Motor neuron (in vitro differentiated cells): ENCODE measurements around the gene ELAPOR2. TPM values are rescaled to one million over a fixed set of nuclear protein-coding genes. Genes with fewer than 3 reads are reported as not detected.
"Not testable (repeated sequence)": the region's sequence is repeated elsewhere in the genome, so short reads cannot be mapped to it uniquely, and the experiment has no call there.

Experiments
- ATAC-seq, 8 experiments: fragments of 200-7000 bp; cut with Tn5 transposase; replicated peaks in 6 of 8; 2 replicates each; pipeline ENCODE4 v1.8.0; 2021; ENCODE audit warnings: mild to moderate bottlenecking in 8 of 8, moderate library complexity in 8 of 8
- H3K27ac ChIP-seq, 2 donors: fragments of 250-450 bp; sonication (Bioruptor Pico); 2 replicates each; pipeline ENCODE4 v1.9.0; 2021; ENCODE audit warnings: antibody characterized with exemption in 2 of 2, mild to moderate bottlenecking in 2 of 2, moderate library complexity in 1 of 2
- H3K4me1 ChIP-seq, 2 donors: fragments of 250-450 bp; sonication (Bioruptor Pico); replicated peaks in 1 of 2; 2 replicates each; pipeline ENCODE4 v1.6.1; 2021; ENCODE audit warnings: antibody characterized with exemption in 2 of 2, mild to moderate bottlenecking in 2 of 2, moderate library complexity in 1 of 2
- H3K4me3 ChIP-seq, 5 donors: fragments of 250-450 bp; sonication (Bioruptor Pico); 2 replicates each; pipeline ENCODE4 v1.9.0; 2021; ENCODE audit warnings: antibody characterized with exemption in 5 of 5, mild to moderate bottlenecking in 5 of 5, moderate library complexity in 4 of 5
- WGBS, 10 experiments: fragments of 450-650 bp; shearing (Covaris generic); methylation state at CpG; one replicate each; pipeline ENCODE4 v1.0.0; 2022; 5-methylcytosine and 5-hydroxymethylcytosine counted together
- in situ Hi-C, 9 experiments: fragments of 400-800 bp; cut with MboI; loops; one replicate each; pipeline ENCODE4 v1.15.0; 2021; ENCODE audit warnings: low sequenced_read_pairs in 9 of 9, low pct_unique_long_range_greater_than_20kb in 2 of 9; ENCODE audit not compliant: unreplicated experiment in 9 of 9
- total RNA-seq, 8 experiments: library from RNA; unstranded; fragments of 300-600 nt; gene quantifications; 2 replicates each; pipeline versions ENCODE4 v1.2.3 to v1.2.4, GENCODE V29; 2022

The ELAPOR2 gene
- 10 to 100 TPM in 5 of 8 experiments, 1 to 10 TPM in 2, under 1 TPM in 1; 0.46 to 50.1 (median 39.9) TPM for total RNA-seq

- peak; percentile 96 to 98 (median 97) for ATAC-seq
- peaks cover 14 to 16% of the 10 kb centered on the region in 2 donors for H3K4me1 ChIP-seq
- peak within 1 kb of the TSS; percentile 59 to 92 (median 72) for H3K4me3 ChIP-seq
- peak within 1 kb of the TSS; percentile 76 to 77 for H3K27ac ChIP-seq
- WGBS, 10 experiments: 0% methylated on average over 1 of the region's 70 CpGs; no CpG with 5 or more reads in 8 of the 10 experiments
- in situ Hi-C loops: loop anchor here in 1 of 9 experiments (25.0 kb wide), 1 partner anchor 122 kb away; no protein-coding TSS in a partner anchor
These were observed at the start of gene ELAPOR2 for GRCh38 chr7:87059525-87060287. TSS of gene ELAPOR2 (minus strand) at chr7:87059654. CDS start at chr7:87059513, 141 bp downstream.

- in situ Hi-C loops: loop anchor here in 1 of 9 experiments (25.0 kb wide), 1 partner anchor 121 kb away; no protein-coding TSS in a partner anchor
- Histone ChIP-seq H3K4me1 (no peaks in the 10 kb centered on the region), H3K4me3 (no peak overlapping the region), H3K27ac (no peak overlapping the region)
- WGBS, 10 experiments: 24 to 100% (median 84%) methylated on average over 1 to 6 of the region's 6 CpGs; no CpG with 5 or more reads in 1 of the 10 experiments
- ATAC-seq: no peak
These were observed 48.7 kb upstream of the ELAPOR2 start for GRCh38 chr7:87107949-87108776.

- WGBS, 10 experiments: 15 to 90% (median 80%) methylated on average over 3 to 4 of the region's 4 CpGs
- H3K4me1 ChIP-seq: no peaks in the 10 kb centered on the region
- no peak for ATAC-seq
- H3K27ac ChIP-seq: no peak overlapping the region
- no peak overlapping the region for H3K4me3 ChIP-seq
- in situ Hi-C loops: loop anchor here in 1 of 9 experiments (25.0 kb wide), 1 partner anchor 120 kb away; no protein-coding TSS in a partner anchor
These were observed 47.6 kb upstream of the ELAPOR2 start for GRCh38 chr7:87106974-87107612.

- no peaks in the 10 kb centered on the region for H3K4me1 ChIP-seq
- H3K27ac ChIP-seq: no peak overlapping the region
- in situ Hi-C loops: loop anchor here in 1 of 9 experiments (25.0 kb wide), 1 partner anchor 118 kb away; no protein-coding TSS in a partner anchor
- WGBS, 10 experiments: 0 to 89% (median 73%) methylated on average over 1 of the region's 1 CpG; no CpG with 5 or more reads in 4 of the 10 experiments
- ATAC-seq: no peak
- H3K4me3 ChIP-seq: no peak overlapping the region
These were observed 45.9 kb upstream of the ELAPOR2 start for GRCh38 chr7:87105401-87105800.

GRCh38 chr7:87100326-87100725, 40.9 kb upstream of the ELAPOR2 start:
- Histone ChIP-seq H3K27ac (no peak overlapping the region), H3K4me1 (no peaks in the 10 kb centered on the region), H3K4me3 (no peak overlapping the region)
- peak in 1 of 8 experiments; percentile 34 for ATAC-seq
- in situ Hi-C loops: loop anchor here in 1 of 9 experiments (25.0 kb wide), 1 partner anchor 113 kb away; no protein-coding TSS in a partner anchor
- WGBS, 10 experiments: 67 to 100% (median 84%) methylated on average over 1 to 2 of the region's 2 CpGs; no CpG with 5 or more reads in 3 of the 10 experiments

- in situ Hi-C loops, H3K4me1 ChIP-seq, H3K4me3 ChIP-seq, ATAC-seq, H3K27ac ChIP-seq: not testable (repeated sequence)
- WGBS, 10 experiments: no CpG with 5 or more reads among the region's 2 CpGs
These were observed 37.9 kb upstream of the ELAPOR2 start for GRCh38 chr7:87097375-87097774.

GRCh38 chr7:87094322-87094721, 34.9 kb upstream of the ELAPOR2 start:
- ATAC-seq: no peak
- Histone ChIP-seq H3K4me1 (no peaks in the 10 kb centered on the region), H3K4me3 (no peak overlapping the region), H3K27ac (no peak overlapping the region)
- WGBS, 10 experiments: 0 to 100% (median 75%) methylated on average over 1 to 2 of the region's 2 CpGs; no CpG with 5 or more reads in 2 of the 10 experiments
- in situ Hi-C loops: no loop called here

- in situ Hi-C loops: no loop called here
- no peak overlapping the region for H3K27ac ChIP-seq
- 0 to 100% (median 85%) methylated on average over 1 to 2 of the region's 2 CpGs; no CpG with 5 or more reads in 1 of the 10 experiments for WGBS, 10 experiments
- no peaks in the 10 kb centered on the region for H3K4me1 ChIP-seq
- ATAC-seq: no peak
- no peak overlapping the region for H3K4me3 ChIP-seq
These were observed 33.2 kb upstream of the ELAPOR2 start for GRCh38 chr7:87092568-87093091.

GRCh38 chr7:87091487-87092066, 32.1 kb upstream of the ELAPOR2 start:
- in situ Hi-C loops: no loop called here
- no peak for ATAC-seq
- no peak overlapping the region for H3K27ac ChIP-seq
- H3K4me1 ChIP-seq: no peaks in the 10 kb centered on the region
- no peak overlapping the region for H3K4me3 ChIP-seq
- 0 to 100% (median 57%) methylated on average over 1 of the region's 1 CpG; no CpG with 5 or more reads in 1 of the 10 experiments for WGBS, 10 experiments

GRCh38 chr7:87083865-87084519, 24.5 kb upstream of the ELAPOR2 start:
- Histone ChIP-seq H3K27ac (no peak overlapping the region), H3K4me1 (no peaks in the 10 kb centered on the region), H3K4me3 (no peak overlapping the region)
- WGBS, 10 experiments: 14 to 100% (median 90%) methylated on average over 1 to 5 of the region's 5 CpGs; no CpG with 5 or more reads in 1 of the 10 experiments
- no peak for ATAC-seq
- in situ Hi-C loops: no loop called here

GRCh38 chr7:87082675-87083074, 23.2 kb upstream of the ELAPOR2 start:
- ATAC-seq: no peak
- H3K27ac ChIP-seq: no peak overlapping the region
- WGBS, 10 experiments: 88 to 100% (median 100%) methylated on average over 2 to 5 of the region's 5 CpGs; no CpG with 5 or more reads in 4 of the 10 experiments
- H3K4me1 ChIP-seq: no peaks in the 10 kb centered on the region
- no peak overlapping the region for H3K4me3 ChIP-seq
- in situ Hi-C loops: no loop called here
